Astrocyte (in vitro differentiated cells and primary cell): Measurements from ENCODE around the gene RTN1.

ENCODE experiments used
- CTCF ChIP-seq: IDR thresholded peaks from 2 replicates; pipeline ENCODE4 v1.5.1; 2011; ENCODE audit warnings: low read depth, mild to moderate bottlenecking, inconsistent platforms, low read length, moderate library complexity; ENCODE audit not compliant: insufficient read depth
- EZH2 ChIP-seq: IDR thresholded peaks from 2 replicates; pipeline ENCODE4 v1.6.1; 2012; ENCODE audit warnings: mild to moderate bottlenecking, low read length, inconsistent platforms; ENCODE audit not compliant: insufficient read depth

DNA sequence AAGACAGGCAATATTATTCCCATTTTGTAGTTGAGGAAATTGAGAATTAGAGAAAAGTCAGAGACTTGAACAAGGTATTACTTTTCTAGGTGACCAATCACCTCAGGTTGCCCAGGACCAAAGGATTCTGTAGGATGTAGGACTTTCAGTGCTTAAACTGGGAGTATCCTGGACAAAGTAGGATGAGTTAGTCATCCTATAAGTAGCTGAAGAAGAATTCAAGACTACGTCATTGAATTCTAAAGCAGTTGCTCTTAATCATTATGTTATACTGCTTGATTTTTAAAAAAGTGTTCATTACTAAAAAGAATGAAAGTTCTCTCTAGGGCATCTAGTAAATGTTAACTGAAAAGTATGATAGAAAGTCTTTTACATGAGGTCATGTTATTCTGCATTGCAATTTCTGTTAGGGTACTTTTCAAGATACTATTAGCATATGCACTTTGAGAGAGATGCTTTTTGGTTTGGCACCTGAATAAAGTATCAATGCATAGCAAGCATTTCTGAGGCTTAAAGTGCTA is 101.7 kb downstream of the RTN1 start:
- no peak for TF ChIP-seq CTCF
- no peak for TF ChIP-seq EZH2
